ENCODE measurements around the gene XKR3. TPM values are rescaled to one million over a fixed set of nuclear protein-coding genes. Genes with fewer than 3 reads are reported as not detected.
"Not testable (repeated sequence)": the region's sequence is repeated elsewhere in the genome, so short reads cannot be mapped to it uniquely, and the experiment has no call there.

Gene XKR3
- not detected for total RNA-seq
- long read RNA-seq: 0 reads

- no peak for ATAC-seq
- intact Hi-C loops (cut with DNase I): no loop called here
- DNase-seq (ENCODE audit: missing footprints): no peak
Measured at GRCh38 chr22:16824716-16825687, at the start of gene XKR3. Gene XKR3, minus strand, starts transcription at chr22:16825411. Its CDS starts 17,338 bp downstream, at chr22:16808073.

GRCh38 chr22:16869640-16870039, 44.4 kb upstream of the XKR3 start:
- ATAC-seq; intact Hi-C loops (cut with DNase I); DNase-seq (ENCODE audit: missing footprints): not testable (repeated sequence)

GRCh38 chr22:16866167-16866566, 41.0 kb upstream of the XKR3 start:
- intact Hi-C loops (cut with DNase I): no loop called here
- ATAC-seq: no peak

GRCh38 chr22:16856851-16857250, 31.6 kb upstream of the XKR3 start:
- intact Hi-C loops (cut with DNase I); DNase-seq (ENCODE audit: missing footprints); ATAC-seq: not testable (repeated sequence)

More at GRCh38 chr22:16866167-16866566, 41.0 kb upstream of the XKR3 start:
- no peak for DNase-seq (ENCODE audit: missing footprints)

DNA sequence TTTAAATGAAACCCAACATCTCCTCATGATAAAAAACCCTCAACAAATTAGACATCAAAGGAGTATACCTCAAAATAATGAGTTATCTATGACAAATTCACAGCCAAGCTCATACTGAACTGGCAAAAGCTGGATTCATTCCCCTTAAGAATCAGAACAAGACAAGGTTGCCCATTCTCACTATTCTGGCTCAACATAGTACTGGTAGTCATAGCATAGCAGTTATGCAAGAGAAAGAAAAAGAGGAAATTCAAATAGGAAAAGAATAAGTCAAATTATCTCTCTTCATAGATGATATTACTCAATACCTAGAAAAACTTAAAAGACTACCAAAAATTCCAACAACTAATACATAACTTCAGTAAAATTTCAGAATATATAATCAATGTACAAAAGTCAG, 29.4 kb upstream of the XKR3 start:
- DNase-seq (ENCODE audit: missing footprints) (no peak), ATAC-seq (no peak)
- intact Hi-C loops (cut with DNase I): no loop called here

DNA sequence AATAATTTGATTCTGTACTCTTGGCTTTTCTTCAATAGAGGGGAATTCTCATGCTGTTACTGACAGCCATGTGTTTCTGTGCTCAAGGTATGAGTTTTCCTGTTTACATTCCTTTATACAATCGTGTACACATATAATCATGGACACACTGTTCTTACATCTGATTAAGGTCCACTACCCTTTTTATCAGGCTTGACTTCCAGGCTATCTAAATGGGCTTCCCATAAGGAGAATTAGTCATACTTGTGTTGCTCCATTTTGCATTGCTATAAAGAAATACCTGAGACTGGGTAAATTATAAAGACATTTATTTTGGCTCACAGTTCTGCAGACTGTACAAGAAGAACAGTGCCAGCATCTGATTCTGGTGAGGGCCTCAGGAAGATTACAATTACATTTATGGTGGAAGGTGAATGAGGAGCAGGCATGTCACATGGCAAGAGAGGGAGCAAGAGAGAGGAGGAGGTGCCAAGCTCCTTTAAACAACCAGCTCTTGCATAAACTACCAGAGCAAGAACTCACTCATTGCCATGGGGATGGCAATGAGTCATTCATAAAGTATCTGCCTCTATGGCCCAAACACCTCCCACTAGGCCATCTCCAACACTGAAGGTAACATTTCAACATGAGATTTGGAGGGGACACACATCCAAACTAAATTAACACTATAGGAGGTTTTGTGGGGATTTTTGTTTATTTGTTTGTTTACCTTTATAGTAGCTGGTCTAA, 26.2 kb upstream of the XKR3 start:
- DNase-seq (ENCODE audit: missing footprints); intact Hi-C loops (cut with DNase I); ATAC-seq: not testable (repeated sequence)

GRCh38 chr22:16847271-16847670, 22.1 kb upstream of the XKR3 start:
- DNase-seq (ENCODE audit: missing footprints) (no peak), ATAC-seq (no peak)
- intact Hi-C loops (cut with DNase I): no loop called here

DNA sequence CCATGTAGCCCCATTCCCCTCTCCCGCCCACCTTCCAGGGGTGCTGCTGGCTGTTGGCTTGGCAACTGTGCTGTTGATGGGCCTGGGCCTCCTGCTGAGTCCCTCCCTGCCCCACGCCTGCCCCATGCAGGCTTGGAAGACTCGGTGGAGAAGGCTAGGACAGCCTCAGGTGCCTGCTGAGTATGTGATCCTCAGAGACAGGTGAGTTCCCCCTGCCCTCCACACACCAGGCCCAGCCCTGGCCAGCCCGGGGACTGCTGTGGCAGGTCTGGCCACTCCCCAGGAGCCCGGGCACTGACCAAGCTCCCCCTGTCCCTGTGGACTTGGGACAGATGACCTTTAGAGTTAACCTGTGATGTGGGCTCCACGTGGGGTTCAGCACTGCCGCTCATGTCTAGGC, 20.7 kb upstream of the XKR3 start:
- DNase-seq (ENCODE audit: missing footprints) (no peak), ATAC-seq (no peak)
- intact Hi-C loops (cut with DNase I): no loop called here

GRCh38 chr22:16845465-16845864, 20.3 kb upstream of the XKR3 start:
- DNase-seq (ENCODE audit: missing footprints): no peak
- intact Hi-C loops (cut with DNase I): no loop called here
- ATAC-seq: no peak

- intact Hi-C loops (cut with DNase I): no loop called here
- no peak for ATAC-seq
- DNase-seq (ENCODE audit: missing footprints): no peak
Measured at GRCh38 chr22:16844529-16844928, 19.3 kb upstream of the XKR3 start.

DNA sequence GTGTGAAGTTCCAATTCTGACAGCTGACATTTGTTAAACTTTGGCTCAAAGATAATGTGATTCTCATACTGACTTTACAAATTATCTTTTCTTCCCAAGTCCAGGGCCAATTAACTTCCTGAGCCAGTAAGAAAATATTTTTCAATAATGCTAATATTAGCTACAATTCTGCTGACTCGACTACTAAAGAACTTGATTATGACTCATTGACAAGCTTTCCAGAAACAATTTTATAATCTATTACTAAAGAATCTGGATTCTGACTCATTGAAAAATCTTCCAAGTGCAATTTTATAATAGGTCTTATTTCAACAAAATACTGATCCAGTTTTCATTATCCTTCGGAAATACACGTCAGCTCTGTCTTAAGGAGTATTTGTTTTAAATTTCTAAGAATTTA, 12.9 kb upstream of the XKR3 start:
- intact Hi-C loops (cut with DNase I): no loop called here
- DNase-seq (ENCODE audit: missing footprints) (no peak), ATAC-seq (no peak)

DNA sequence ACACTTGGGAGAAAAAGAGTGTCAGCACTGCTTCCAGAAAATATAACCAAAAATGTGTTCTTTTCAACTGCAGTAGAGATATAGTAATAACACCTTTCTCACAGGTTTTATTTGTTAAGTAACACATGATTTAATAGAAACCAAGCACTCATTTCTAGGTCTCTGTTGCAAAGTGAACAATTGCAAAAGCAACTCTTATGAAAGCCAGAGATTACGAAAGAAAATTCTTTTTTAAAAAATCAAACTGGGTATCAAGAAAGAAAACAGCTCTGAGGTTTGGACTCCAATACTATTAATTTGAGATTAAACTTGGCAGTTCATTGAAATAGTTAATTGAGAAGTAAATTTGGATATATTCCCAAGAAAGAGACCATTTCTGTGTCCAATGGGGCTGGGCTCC, 9.8 kb upstream of the XKR3 start:
- intact Hi-C loops (cut with DNase I): no loop called here
- DNase-seq (ENCODE audit: missing footprints) (no peak), ATAC-seq (no peak)

GRCh38 chr22:16831257-16831656, 6.0 kb upstream of the XKR3 start:
- ATAC-seq (no peak), DNase-seq (ENCODE audit: missing footprints) (no peak)
- intact Hi-C loops (cut with DNase I): no loop called here

DNA sequence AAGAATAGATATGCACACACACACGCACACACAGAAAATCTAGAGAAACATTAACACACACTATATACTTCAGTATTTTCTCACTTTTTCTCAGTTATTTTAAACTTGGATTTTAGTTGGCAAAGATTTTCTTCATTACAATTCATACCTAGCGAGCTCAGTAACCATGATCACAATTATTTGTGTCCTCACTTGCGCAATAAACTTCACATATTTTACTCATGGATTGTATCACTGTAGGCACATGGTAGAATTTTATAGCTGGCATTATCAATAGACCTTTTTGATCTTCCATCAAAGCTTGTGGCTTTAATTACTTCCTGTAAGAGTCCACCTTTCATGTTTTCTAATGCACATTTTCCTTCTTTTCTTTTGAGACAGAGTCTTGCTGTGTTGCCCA, 4.8 kb upstream of the XKR3 start:
- DNase-seq (ENCODE audit: missing footprints) (no peak), ATAC-seq (no peak)
- intact Hi-C loops (cut with DNase I): no loop called here

DNA sequence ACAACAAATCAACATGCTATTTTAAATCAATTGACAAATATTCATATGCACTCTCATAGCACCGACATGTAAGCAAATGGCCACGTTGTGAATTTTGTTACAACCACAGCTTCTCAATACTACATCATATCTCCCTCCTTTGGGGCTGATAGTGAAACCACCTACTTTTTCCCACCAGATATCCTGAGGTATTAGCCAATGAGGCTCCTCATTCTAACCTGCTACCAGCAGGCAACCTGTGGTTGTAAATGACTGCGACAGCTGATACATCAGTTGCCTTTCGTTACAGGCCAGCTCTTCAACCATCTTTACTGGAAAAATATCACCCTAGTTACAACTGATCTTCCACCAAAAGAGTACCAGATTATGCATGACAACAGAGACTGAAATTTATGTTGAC, 3.7 kb upstream of the XKR3 start:
- intact Hi-C loops (cut with DNase I): no loop called here
- no peak for DNase-seq (ENCODE audit: missing footprints)
- no peak for ATAC-seq

- DNase-seq (ENCODE audit: missing footprints) (no peak), ATAC-seq (no peak)
- intact Hi-C loops (cut with DNase I): no loop called here
Measured at GRCh38 chr22:16827506-16827905, 2.3 kb upstream of the XKR3 start.

GRCh38 chr22:16819249-16819648, 6.0 kb downstream of the XKR3 start:
- intact Hi-C loops (cut with DNase I): no loop called here
- no peak for DNase-seq (ENCODE audit: missing footprints)
- ATAC-seq: no peak

DNA sequence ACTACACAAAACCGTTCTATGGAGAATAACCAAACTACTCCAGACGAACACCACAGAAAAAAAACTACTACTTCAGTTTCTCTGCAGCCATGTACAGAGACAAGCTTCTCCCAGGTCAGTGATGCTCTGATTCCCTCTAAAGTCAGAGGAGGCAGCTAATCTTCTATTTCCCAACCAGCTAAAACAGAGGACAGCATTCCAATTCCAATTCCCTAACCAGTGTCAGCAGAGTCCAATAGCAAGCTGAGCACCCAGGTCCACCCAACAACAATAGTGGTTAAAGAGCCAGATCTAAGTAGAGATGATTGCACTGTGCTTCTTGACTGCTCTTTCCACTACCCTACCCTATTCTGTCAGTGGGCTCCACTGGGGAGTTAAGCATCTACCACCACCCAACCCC, 6.7 kb downstream of the XKR3 start:
- DNase-seq (ENCODE audit: missing footprints): no peak
- peak; percentile 31 for ATAC-seq
- intact Hi-C loops (cut with DNase I): no loop called here

- ATAC-seq: no peak
- intact Hi-C loops (cut with DNase I): no loop called here
- no peak for DNase-seq (ENCODE audit: missing footprints)
Measured at GRCh38 chr22:16815073-16815472, 10.1 kb downstream of the XKR3 start.
